K562 (cell line): ENCODE results near the gene IP6K1. TPM values are rescaled to one million over a fixed set of nuclear protein-coding genes. Genes with fewer than 3 reads are reported as not detected.
"Not testable (repeated sequence)": the region's sequence is repeated elsewhere in the genome, so short reads cannot be mapped to it uniquely, and the experiment has no call there.

ENCODE experiments used
- ATAC-seq: fragments of 200-7000 bp; cut with Tn5 transposase; 3 replicates; pipeline ENCODE4 v1.9.1; 2020; ENCODE audit warnings: moderate library complexity
- BruUV-seq: library from RNA; stranded (reverse); fragments of 400-500 nt; replicated peaks from 2 replicates; lab custom pipeline; 2021; lab: Mats Ljungman, UMichigan
- CTCF ChIA-PET: fragments of 300-600 bp; formaldehyde crosslinking; extraction: SDS; loops from one replicate; lab custom pipeline; 2021; ENCODE audit warnings: low intra/inter-chr PET ratio; lab: Yijun Ruan, JAX
- POLR2A ChIA-PET: fragments of 300-600, 350-650 bp; sonication (Branson Sonifier 250); formaldehyde crosslinking; extraction: SDS; loops from one replicate; lab custom pipeline; 2021; ENCODE audit warnings: antibody characterized with exemption, inconsistent platforms; lab: Yijun Ruan, JAX
- DNase-seq, 4 experiments: peaks; one replicate each; pipeline versions ENCODE4 v3.0.0 to v3.0.0-alpha.2; 2011 to 2018; ENCODE audit warnings: low spot score in 3 of 4, mixed read lengths in 3 of 4; ENCODE audit errors: extremely low read depth in 1 of 4
- FAIRE-seq: peaks from 2 replicates; lab custom pipeline; 2011; peaks lifted over from hg19 to GRCh38; lab: Jason Lieb, UNC
- H2AFZ ChIP-seq: 2 replicates; pipeline ENCODE4 v1.6.0; 2011; ENCODE audit warnings: low read depth, low read length, control low read depth, inconsistent platforms
- H3K27ac ChIP-seq: fragments of 200-600 bp; 3 replicates; pipeline ENCODE4 v1.8.0; 2011; ENCODE audit warnings: low read depth, mild to moderate bottlenecking, control low read depth, inconsistent platforms, low read length, moderate library complexity, mixed read lengths; ENCODE audit errors: extremely low read depth
- H3K27me3 ChIP-seq, 2 experiments: fragments of 300-600 bp in 1 of 2; 2 replicates in 1 of 2; 3 replicates in 1 of 2; pipeline versions ENCODE4 v1.6.0 to v1.8.0; 2011; ENCODE audit warnings: inconsistent platforms in 2 of 2, low read length in 2 of 2, mild to moderate bottlenecking in 1 of 2, mixed read lengths in 1 of 2, moderate library complexity in 1 of 2; ENCODE audit not compliant: control insufficient read depth in 2 of 2, insufficient read depth in 2 of 2
- H3K36me3 ChIP-seq: fragments of 300-600 bp; 3 replicates; pipeline ENCODE4 v1.8.0; 2011; ENCODE audit warnings: mild to moderate bottlenecking, low read length, inconsistent platforms; ENCODE audit not compliant: control insufficient read depth, insufficient read depth
- H3K4me1 ChIP-seq, 2 experiments: fragments of 200-600 bp in 1 of 2; replicated peaks in 1 of 2; 2 replicates in 1 of 2; 3 replicates in 1 of 2; pipeline versions ENCODE4 v1.5.1 to v1.8.0; 2011; ENCODE audit warnings: inconsistent platforms in 2 of 2, low read length in 2 of 2, mild to moderate bottlenecking in 1 of 2, mixed read lengths in 1 of 2, moderate library complexity in 1 of 2; ENCODE audit not compliant: control insufficient read depth in 2 of 2, insufficient read depth in 2 of 2
- H3K4me2 ChIP-seq: 2 replicates; pipeline ENCODE4 v1.6.1; 2011; ENCODE audit warnings: low read length, control low read depth, inconsistent platforms, mixed read lengths; ENCODE audit not compliant: insufficient read depth
- H3K4me3 ChIP-seq: fragments of 200-600 bp; sonication (generic), shearing (Covaris generic); 2 replicates; pipeline ENCODE4 v1.5.1; 2016; ENCODE audit warnings: control low read depth, inconsistent platforms
- H3K79me2 ChIP-seq: fragments of 200-600 bp; 3 replicates; pipeline ENCODE4 v1.8.0; 2011; ENCODE audit warnings: low read length, inconsistent platforms; ENCODE audit not compliant: control insufficient read depth, insufficient read depth
- H3K9ac ChIP-seq, 2 experiments: 2 replicates each; pipeline versions ENCODE4 v1.6.0 to v1.6.1; 2011; ENCODE audit warnings: low read depth in 2 of 2, low read length in 2 of 2, control low read depth in 1 of 2, inconsistent platforms in 1 of 2, mild to moderate bottlenecking in 1 of 2, mixed read lengths in 1 of 2; ENCODE audit not compliant: insufficient read depth in 1 of 2
- H3K9me1 ChIP-seq: one replicate; pipeline ENCODE4 v1.6.0; 2011; ENCODE audit warnings: inconsistent platforms, mild to moderate bottlenecking, low read length, moderate library complexity; ENCODE audit not compliant: control insufficient read depth, insufficient read depth
- H3K9me3 ChIP-seq: replicated peaks from 2 replicates; pipeline ENCODE4 v1.5.1; 2011; ENCODE audit warnings: low read depth, low read length, inconsistent platforms; ENCODE audit not compliant: control insufficient read depth, insufficient read depth
- H4K20me1 ChIP-seq: replicated peaks from 2 replicates; pipeline ENCODE4 v1.6.1; 2011; ENCODE audit warnings: low read length, inconsistent platforms, mixed read lengths; ENCODE audit not compliant: control insufficient read depth, insufficient read depth
- ARNT ChIP-seq, 2 experiments: fragments of 450-650 bp; IDR thresholded peaks; 2 replicates each; pipeline ENCODE4 v1.6.1; 2016; ENCODE audit warnings: mild to moderate bottlenecking in 1 of 2
- HDAC8 ChIP-seq: fragments of 450-650 bp; IDR thresholded peaks from 2 replicates; pipeline ENCODE4 v1.6.1; 2016; ENCODE audit warnings: mild to moderate bottlenecking, missing genetic modification characterization, moderate library complexity, missing compliant biosample characterization
- SETDB1 ChIP-seq: IDR thresholded peaks from one replicate; pipeline ENCODE4 v1.6.1; 2012; ENCODE audit warnings: low read length, control low read depth, inconsistent platforms
- WGBS: fragments of 100-300 bp; shearing (Covaris generic); methylation state at CpG from one replicate; pipeline ENCODE4 v1.1.6; 2016; ENCODE audit warnings: low coverage, mixed read lengths; ENCODE audit not compliant: insufficient coverage; ENCODE audit errors: missing lambda C conversion rate; 5-methylcytosine and 5-hydroxymethylcytosine counted together
- in situ Hi-C: fragments of 300-500 bp; cut with MboI; formaldehyde crosslinking; loops from 4 replicates; pipeline ENCODE4 v1.15.0; 2018; ENCODE audit warnings: inconsistent platforms, mixed read lengths
- intact Hi-C: fragments of 100-400 bp; cut with micrococcal nuclease; formaldehyde crosslinking; loops from 2 replicates; pipeline ENCODE4 v1.14.2; 2022
- polyA plus RNA-seq, 8 experiments: library from polyadenylated mRNA; depleted of rRNA in 4 of 8; stranded (reverse) in 5 of 8; unstranded in 3 of 8; fragments of >200 nt; fragmentation: Nextera tagmentation in 2 of 8; fragmentation: Illumina TruSeq in 1 of 8; extraction: Ambion mirVana in 2 of 8; extraction: Trizol in 1 of 8; gene quantifications; 2 replicates each; pipeline versions ENCODE4 v1.2.1 to v1.2.3, GENCODE V29; 2011 to 2014; ENCODE audit warnings: inconsistent platforms in 1 of 8, missing spikeins in 1 of 8
- total RNA-seq, 7 experiments: library from RNA; depleted of rRNA in 6 of 7; stranded (reverse); fragments of >200 nt in 6 of 7; fragmentation: Illumina TruSeq in 2 of 7; extraction: Trizol in 2 of 7; gene quantifications; 2 replicates each; pipeline versions ENCODE4 v1.2.1 to v1.2.3, GENCODE V29; 2011 to 2021; ENCODE audit warnings: low replicate concordance in 1 of 7
- TF ChIP-seq, protein P1 (sequence below), 2 experiments: fragments of 450-650 bp; conservative IDR thresholded peaks; 2 replicates each; pipeline ENCODE4 v1.6.1; 2017; ENCODE audit warnings: mild to moderate bottlenecking in 2 of 2, moderate library complexity in 2 of 2
- TF ChIP-seq, protein P2 (sequence below): fragments of 450-650 bp; formaldehyde crosslinking; IDR thresholded peaks from 2 replicates; pipeline ENCODE4 v1.4.0; 2020; ENCODE audit warnings: mild to moderate bottlenecking

Gene IP6K1
- total and polyA plus RNA-seq, 9 of the 15 experiments (the other 6 are each of a cell fraction or from before 2014, with no cell fraction given) = 0.46 to 29.2 (median 13.1) TPM

- in situ Hi-C loops = no loop called here
- POLR2A ChIA-PET = no interaction called here
- Histone ChIP-seq H3K4me2 (no peak overlapping the region), H3K9me3 (no peaks in the 10 kb centered on the region), H3K9me1 (no peaks in the 10 kb centered on the region), H3K27me3 (no peaks in the 10 kb centered on the region), H3K27ac (no peak overlapping the region), H3K4me3 (no peak overlapping the region), H3K9ac (no peak overlapping the region), H3K36me3 (peaks cover 34% of the 10 kb centered on the region), H3K79me2 (peaks cover 36% of the 10 kb centered on the region), H4K20me1 (no peaks in the 10 kb centered on the region), H2AFZ (no peak overlapping the region), H3K4me1 (no peaks in the 10 kb centered on the region)
- intact Hi-C loops = no loop called here
- FAIRE-seq = no peak
- no TSS peak for BruUV-seq
- ATAC-seq = no peak
- CTCF ChIA-PET = no interaction called here
- TF ChIP-seq ARNT (IDR thresholded peaks at IDR 0.05) (no peak), HDAC8 (no peak), SETDB1 (no peak)
- TF ChIP-seq, protein P1, sequence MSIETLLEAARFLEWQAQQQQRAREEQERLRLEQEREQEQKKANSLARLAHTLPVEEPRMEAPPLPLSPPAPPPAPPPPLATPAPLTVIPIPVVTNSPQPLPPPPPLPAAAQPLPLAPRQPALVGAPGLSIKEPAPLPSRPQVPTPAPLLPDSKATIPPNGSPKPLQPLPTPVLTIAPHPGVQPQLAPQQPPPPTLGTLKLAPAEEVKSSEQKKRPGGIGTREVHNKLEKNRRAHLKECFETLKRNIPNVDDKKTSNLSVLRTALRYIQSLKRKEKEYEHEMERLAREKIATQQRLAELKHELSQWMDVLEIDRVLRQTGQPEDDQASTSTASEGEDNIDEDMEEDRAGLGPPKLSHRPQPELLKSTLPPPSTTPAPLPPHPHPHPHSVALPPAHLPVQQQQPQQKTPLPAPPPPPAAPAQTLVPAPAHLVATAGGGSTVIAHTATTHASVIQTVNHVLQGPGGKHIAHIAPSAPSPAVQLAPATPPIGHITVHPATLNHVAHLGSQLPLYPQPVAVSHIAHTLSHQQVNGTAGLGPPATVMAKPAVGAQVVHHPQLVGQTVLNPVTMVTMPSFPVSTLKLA (conservative IDR thresholded peaks at IDR 0.05) = no peak
- TF ChIP-seq, protein P2, sequence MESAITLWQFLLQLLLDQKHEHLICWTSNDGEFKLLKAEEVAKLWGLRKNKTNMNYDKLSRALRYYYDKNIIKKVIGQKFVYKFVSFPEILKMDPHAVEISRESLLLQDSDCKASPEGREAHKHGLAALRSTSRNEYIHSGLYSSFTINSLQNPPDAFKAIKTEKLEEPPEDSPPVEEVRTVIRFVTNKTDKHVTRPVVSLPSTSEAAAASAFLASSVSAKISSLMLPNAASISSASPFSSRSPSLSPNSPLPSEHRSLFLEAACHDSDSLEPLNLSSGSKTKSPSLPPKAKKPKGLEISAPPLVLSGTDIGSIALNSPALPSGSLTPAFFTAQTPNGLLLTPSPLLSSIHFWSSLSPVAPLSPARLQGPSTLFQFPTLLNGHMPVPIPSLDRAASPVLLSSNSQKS = no peak
- WGBS = 70% methylated on average over 1 of the region's 4 CpGs
- DNase-seq = no peak
Observed at GRCh38 chr3:49750056-49750455, 36.3 kb downstream of the IP6K1 start.

DNA sequence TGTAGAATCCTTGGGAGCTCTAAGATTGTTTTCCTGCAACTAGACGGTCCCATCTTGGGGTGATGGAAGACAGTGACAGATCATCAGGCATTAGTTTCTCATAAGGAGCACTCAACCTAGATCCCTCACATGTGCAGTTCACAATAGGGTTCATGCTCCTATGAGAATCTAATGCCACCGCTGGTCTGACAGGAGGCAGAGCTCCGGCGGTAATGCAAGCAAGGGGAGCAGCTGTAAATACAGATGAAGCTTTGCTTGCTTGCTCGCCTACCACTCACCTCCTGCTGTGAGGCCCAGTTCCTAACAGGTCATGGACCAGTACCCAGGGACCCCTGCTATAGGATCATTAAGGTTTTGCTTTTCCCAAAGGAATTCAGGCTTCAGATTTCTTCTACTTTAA lies 37.5 kb downstream of the IP6K1 start:
- H3K9me1 ChIP-seq, H3K9me3 ChIP-seq, intact Hi-C loops, H3K4me3 ChIP-seq, H3K9ac ChIP-seq, H3K4me1 ChIP-seq, BruUV-seq, ATAC-seq, H4K20me1 ChIP-seq, FAIRE-seq, H3K4me2 ChIP-seq, H3K27me3 ChIP-seq, CTCF ChIA-PET, DNase-seq, H3K27ac ChIP-seq, H2AFZ ChIP-seq, in situ Hi-C loops: not testable (repeated sequence)
- 79% methylated on average over 4 of the region's 5 CpGs for WGBS
- Histone ChIP-seq H3K79me2 (peaks cover 32% of the 10 kb centered on the region), H3K36me3 (peaks cover 41% of the 10 kb centered on the region)
- POLR2A ChIA-PET = interaction anchor here (1.5 kb wide), 2 partner anchors 9 to 11 kb away, joined by 3 to 5 read pairs; no protein-coding TSS in a partner anchor
